Measurements from ENCODE around the gene GYPC.

GRCh38 chr2:126679094-126679713, 23.2 kb downstream of the GYPC start:
- no peak for TF ChIP-seq CTCF (IDR thresholded peaks at IDR 0.05; ENCODE audit: low read depth, low read length)
- no peak for TF ChIP-seq EZH2phosphoT487 (IDR thresholded peaks at IDR 0.05; ENCODE audit: low read depth)
